Uterus (tissue), 2 donors: ENCODE results near the gene AK9.

ENCODE experiments used
- CTCF ChIP-seq, 4 experiments: fragments of 200-600 bp in 2 of 4; fragments of 450-650 bp in 2 of 4; sonication (generic) in 2 of 4; IDR thresholded peaks; one replicate each; pipeline ENCODE4 v1.5.1; 2016 to 2019; ENCODE audit warnings: antibody characterized with exemption in 4 of 4, mild to moderate bottlenecking in 2 of 4, moderate library complexity in 1 of 4
- POLR2A ChIP-seq, 2 donors: fragments of 450-650 bp; IDR thresholded peaks; one replicate each; pipeline ENCODE4 v1.6.1; 2016; ENCODE audit warnings: antibody characterized with exemption in 2 of 2, mild to moderate bottlenecking in 1 of 2, moderate library complexity in 1 of 2

- TF ChIP-seq CTCF (IDR thresholded peaks at IDR 0.05) (no peak), POLR2A (IDR thresholded peaks at IDR 0.05) (no peak)
Observed at GRCh38 chr6:109484122-109484521, 206.9 kb downstream of the AK9 start.
